PC-9 (cell line): ENCODE measurements around the gene DCAKD.

Experiments used
- CTCF ChIP-seq: fragments of 200-600 bp; sonication (generic); conservative IDR thresholded peaks from 2 replicates; pipeline ENCODE4 v1.6.1; 2017; ENCODE audit warnings: mixed run types, antibody characterized with exemption, mild to moderate bottlenecking, moderate library complexity
- EZH2 ChIP-seq: fragments of 200-600 bp; sonication (generic); IDR thresholded peaks from 2 replicates; pipeline ENCODE4 v1.8.0; 2017; ENCODE audit warnings: antibody characterized with exemption, low read depth

GRCh38 chr17:45091778-45092425 is 40.5 kb upstream of the DCAKD start:
- TF ChIP-seq CTCF (no peak), EZH2 (no peak)
